Adrenal gland (tissue), 12 donors: ENCODE results near the gene COMP. TPM values are rescaled to one million over a fixed set of nuclear protein-coding genes. Genes with fewer than 3 reads are reported as not detected.

Experiments
- DNase-seq, 7 donors: peaks; one replicate each; pipeline ENCODE4 v3.0.0-alpha.2; 2019 to 2020
- H3K27ac ChIP-seq, 5 donors: fragments of 200-600 bp; sonication (generic) in 4 of 5; 1 replicate in 3 of 5; 2 replicates in 2 of 5; pipeline versions ENCODE4 v1.5.1 to v1.8.0; 2016 to 2020; ENCODE audit warnings: mild to moderate bottlenecking in 1 of 5
- H3K27me3 ChIP-seq: fragments of 200-600 bp; 2 replicates; pipeline ENCODE4 v1.8.0; 2021
- H3K36me3 ChIP-seq, 2 donors: fragments of 200-600 bp; replicated peaks in 1 of 2; 1 replicate in 1 of 2; 2 replicates in 1 of 2; pipeline versions ENCODE4 v1.5.1 to v1.8.0; 2018 to 2022
- H3K4me1 ChIP-seq, 2 donors: fragments of 200-600 bp; replicated peaks in 1 of 2; 1 replicate in 1 of 2; 2 replicates in 1 of 2; pipeline versions ENCODE4 v1.5.1 to v1.8.0; 2018 to 2021
- H3K4me3 ChIP-seq, 4 donors: fragments of 200-600 bp; sonication (generic) in 3 of 4; one replicate each; pipeline ENCODE4 v1.5.1; 2016 to 2018
- H3K9me3 ChIP-seq, 3 donors: fragments of 200-600 bp; sonication (generic) in 1 of 3; replicated peaks in 1 of 3; 1 replicate in 2 of 3; 2 replicates in 1 of 3; pipeline versions ENCODE4 v1.5.1 to v1.8.0; 2016 to 2021
- CTCF ChIP-seq, 6 experiments: fragments of 450-650 bp in 4 of 6; fragments of 200-600 bp in 2 of 6; sonication (generic) in 1 of 6; IDR thresholded peaks; 1 replicate in 5 of 6; 2 replicates in 1 of 6; pipeline versions ENCODE4 v1.5.1 to v1.8.0; 2016 to 2021; ENCODE audit warnings: antibody characterized with exemption in 6 of 6, mild to moderate bottlenecking in 2 of 6, moderate library complexity in 1 of 6
- POLR2A ChIP-seq, 2 donors: fragments of 450-650 bp; IDR thresholded peaks; one replicate each; pipeline ENCODE4 v1.6.1; 2017; ENCODE audit warnings: antibody characterized with exemption in 2 of 2, mild to moderate bottlenecking in 2 of 2, moderate library complexity in 1 of 2
- WGBS, 4 donors: extraction: QIAGEN DNeasy Blood & Tissue Kit in 2 of 4; methylation state at CpG; one replicate each; pipeline versions ENCODE4 v1.1.5 to v1.1.7; 2013 to 2017; 5-methylcytosine and 5-hydroxymethylcytosine counted together
- intact Hi-C, 2 donors: fragments of 100-400 bp; cut with DNase I; formaldehyde crosslinking; loops; one replicate each; pipeline versions ENCODE4 v1.14.1 to v1.15.0; 2022 to 2023
- polyA plus RNA-seq, 3 donors: library from polyadenylated mRNA; stranded (reverse); fragments of 200-250 nt in 2 of 3; fragments of 350-450 nt in 1 of 3; fragmentation: Illumina TruSeq in 1 of 3; extraction: RNeasy Lipid Tissue Mini Kit (QIAGEN cat#74804) in 1 of 3; gene quantifications; one replicate each; pipeline ENCODE4 v1.2.3, GENCODE V29; 2013 to 2014
- total RNA-seq, 9 donors: library from RNA; depleted of rRNA in 4 of 9; stranded (reverse); fragments of >200 nt in 4 of 9; fragments of 120-200 nt in 1 of 9; fragmentation: NEBNext Ultra II Directional in 1 of 9; extraction: Animal tissue kit (Norgen Biotek cat#: 25700) in 1 of 9; gene quantifications; one replicate each; pipeline versions ENCODE4 v1.1.0 to v1.2.4, GENCODE V29; 2013 to 2023
- donor health status: healthy with polysubstance abuse.
- donor health status: Bipolar disorder and iron deficiency.
- donor health status: DM: yes; HTN: yes; CAD: no.
- donor health status: DM: no; HTN: no; CAD: no.
- donor health status: DM: no; HTN: no; CAD: no.
- donor health status: DM: yes; HTN: yes; CAD: no.

COMP gene
- total and polyA plus RNA-seq, 12 donors: 0.11 to 0.17 (median 0.16) TPM; not detected in 9

GRCh38 chr19:18800636-18801035 lies 9.5 kb upstream of the COMP start:
- Histone ChIP-seq H3K9me3 (no peaks in the 10 kb centered on the region), H3K4me1 (no peaks in the 10 kb centered on the region), H3K27ac (no peak overlapping the region), H3K36me3 (no peaks in the 10 kb centered on the region), H3K4me3 (no peak overlapping the region), H3K27me3 (peaks cover 17% of the 10 kb centered on the region)
- no peak for TF ChIP-seq POLR2A (IDR thresholded peaks at IDR 0.05)
- DNase-seq: no peak
- WGBS, 4 donors: 72 to 90% (median 75%) methylated on average over 4 to 10 of the region's 10 CpGs; no CpG with 5 or more reads in 1 of the 4 donors
- intact Hi-C loops: no loop called here

DNA sequence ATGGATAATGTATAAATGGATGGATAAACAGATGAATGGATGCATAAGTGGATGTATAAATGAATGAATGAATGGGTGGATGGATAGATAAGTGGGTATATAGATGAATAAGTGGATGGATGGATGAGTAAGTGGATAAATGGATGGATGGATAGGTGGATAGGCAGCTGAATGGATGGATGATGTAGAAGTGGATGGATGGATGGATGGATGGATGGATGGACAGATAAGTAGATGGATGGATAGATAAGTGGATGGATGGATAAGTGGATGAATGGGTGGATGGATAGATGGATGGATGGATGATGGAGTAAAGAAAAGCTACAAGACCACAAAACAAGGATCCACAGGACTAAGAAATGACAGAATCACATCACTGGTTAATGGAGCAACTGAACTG lies 9.0 kb upstream of the COMP start:
- no peak for TF ChIP-seq CTCF (IDR thresholded peaks at IDR 0.05)
- no peak for TF ChIP-seq POLR2A (IDR thresholded peaks at IDR 0.05)
- Histone ChIP-seq H3K4me3 (no peak overlapping the region), H3K27me3 (peaks cover 20% of the 10 kb centered on the region), H3K4me1 (no peaks in the 10 kb centered on the region), H3K36me3 (no peaks in the 10 kb centered on the region), H3K27ac (no peak overlapping the region), H3K9me3 (no peaks in the 10 kb centered on the region)
- no peak for DNase-seq
- intact Hi-C loops: no loop called here

DNA sequence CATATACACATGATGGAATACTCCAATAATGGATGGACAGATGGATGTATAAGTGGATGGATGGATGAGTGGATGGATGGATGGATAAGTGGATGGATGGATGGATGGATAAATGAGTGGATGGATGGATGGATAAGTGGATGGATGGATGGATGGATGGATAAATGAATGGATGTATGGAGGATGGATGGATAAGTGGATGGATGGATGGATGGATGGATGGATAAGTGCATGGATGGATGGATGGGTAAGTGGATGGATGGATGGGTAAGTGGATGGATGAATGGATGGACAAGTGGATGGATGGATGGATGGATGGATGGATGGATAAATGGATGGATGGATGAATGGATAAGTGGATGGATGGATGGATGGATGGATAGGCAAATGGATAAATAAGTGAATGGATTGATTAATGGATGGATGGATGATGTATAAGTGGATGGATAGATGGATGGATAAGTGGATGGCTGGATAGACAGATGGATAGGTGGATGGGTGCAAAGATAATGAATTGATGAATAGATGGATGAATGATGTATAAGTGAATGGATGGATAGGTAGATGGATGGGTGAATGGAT lies 8.4 kb upstream of the COMP start:
- Histone ChIP-seq H3K27ac (no peak overlapping the region), H3K9me3 (no peaks in the 10 kb centered on the region), H3K36me3 (no peaks in the 10 kb centered on the region), H3K4me3 (no peak overlapping the region), H3K27me3 (peaks cover 20% of the 10 kb centered on the region), H3K4me1 (no peaks in the 10 kb centered on the region)
- no peak for TF ChIP-seq POLR2A (IDR thresholded peaks at IDR 0.05)
- no peak for TF ChIP-seq CTCF (IDR thresholded peaks at IDR 0.05)
- intact Hi-C loops: no loop called here
- no peak for DNase-seq

DNA sequence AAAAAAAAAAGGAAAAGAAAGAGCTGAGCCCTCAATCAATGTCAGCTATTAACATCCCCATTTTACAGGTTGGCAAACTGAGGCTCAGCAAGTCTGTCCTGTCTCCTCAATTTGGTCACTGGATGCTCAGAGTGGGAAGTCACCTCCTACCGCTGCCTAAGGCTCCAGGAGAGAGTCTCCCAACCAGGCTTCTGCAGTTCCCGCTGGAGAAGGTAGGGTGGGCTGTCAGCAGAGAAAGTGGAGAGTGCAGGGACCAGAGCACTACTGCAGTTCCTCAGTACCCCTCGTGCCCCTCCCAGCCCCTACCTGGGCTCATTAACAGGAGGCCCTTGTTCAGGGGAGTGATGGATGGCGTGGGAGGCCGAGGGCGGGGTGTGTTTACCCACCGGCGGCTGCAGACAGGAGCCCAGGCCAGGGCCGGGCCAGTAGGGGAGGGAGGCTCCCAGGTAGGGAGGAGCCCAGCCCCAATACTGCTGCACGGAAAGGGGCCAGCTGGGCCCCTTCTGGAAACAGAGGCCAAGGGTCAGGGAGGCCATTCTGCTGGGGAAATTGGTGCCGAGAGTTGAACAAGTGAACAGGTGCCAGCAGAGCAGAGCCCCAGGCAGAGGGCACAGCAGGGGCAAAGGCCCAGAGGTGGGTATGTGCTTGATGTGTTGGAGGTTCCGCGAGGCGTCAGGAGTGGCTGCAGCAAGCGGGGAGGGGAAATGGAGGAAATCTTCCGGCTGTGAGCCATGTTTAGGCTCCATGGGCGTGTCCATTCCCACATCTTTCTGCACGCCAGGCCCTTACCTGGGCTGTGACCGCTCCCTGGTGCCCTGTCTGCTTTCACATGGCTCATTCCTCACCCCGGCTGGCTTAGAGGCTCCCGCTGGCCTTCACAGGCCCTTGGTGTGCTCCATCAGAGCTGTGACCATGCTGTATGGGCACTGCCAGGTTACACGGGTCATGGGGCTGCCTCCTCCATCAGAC lies 7.6 kb upstream of the COMP start:
- no peaks in the 10 kb centered on the region for H3K4me1 ChIP-seq
- peaks cover 20% of the 10 kb centered on the region for H3K27me3 ChIP-seq
- TF ChIP-seq POLR2A (IDR thresholded peaks at IDR 0.05) (no peak), CTCF (IDR thresholded peaks at IDR 0.05) (no peak)
- H3K4me3 ChIP-seq: no peak overlapping the region
- H3K9me3 ChIP-seq: no peaks in the 10 kb centered on the region
- DNase-seq: no peak
- 51 to 57% (median 52%) methylated on average over 14 to 22 of the region's 22 CpGs for WGBS, 4 donors
- no peak overlapping the region for H3K27ac ChIP-seq
- intact Hi-C loops: no loop called here
- no peaks in the 10 kb centered on the region for H3K36me3 ChIP-seq
